Inflammatory macrophage treated with lipopolysaccharide for 4 hours (primary cell): Measurements from ENCODE around the gene PPRC1.

ENCODE experiments used
- DNase-seq: peaks from one replicate; pipeline ENCODE4 v3.0.0-alpha.2; 2020

Gene PPRC1

GRCh38 chr10:102196893-102197292, 64.1 kb downstream of the PPRC1 start:
- DNase-seq, result peak; percentile 39

- no peak for DNase-seq
These were observed 65.2 kb downstream of the PPRC1 start for GRCh38 chr10:102198027-102198426.
